GM19193 (cell line): ENCODE data around the gene VWA5B2.

ENCODE experiments used
- POLR2A ChIP-seq: IDR thresholded peaks from 4 replicates; pipeline ENCODE4 v1.6.1; 2011; ENCODE audit not compliant: insufficient read depth, insufficient read length; ENCODE audit errors: extremely low read depth

Gene VWA5B2

DNA sequence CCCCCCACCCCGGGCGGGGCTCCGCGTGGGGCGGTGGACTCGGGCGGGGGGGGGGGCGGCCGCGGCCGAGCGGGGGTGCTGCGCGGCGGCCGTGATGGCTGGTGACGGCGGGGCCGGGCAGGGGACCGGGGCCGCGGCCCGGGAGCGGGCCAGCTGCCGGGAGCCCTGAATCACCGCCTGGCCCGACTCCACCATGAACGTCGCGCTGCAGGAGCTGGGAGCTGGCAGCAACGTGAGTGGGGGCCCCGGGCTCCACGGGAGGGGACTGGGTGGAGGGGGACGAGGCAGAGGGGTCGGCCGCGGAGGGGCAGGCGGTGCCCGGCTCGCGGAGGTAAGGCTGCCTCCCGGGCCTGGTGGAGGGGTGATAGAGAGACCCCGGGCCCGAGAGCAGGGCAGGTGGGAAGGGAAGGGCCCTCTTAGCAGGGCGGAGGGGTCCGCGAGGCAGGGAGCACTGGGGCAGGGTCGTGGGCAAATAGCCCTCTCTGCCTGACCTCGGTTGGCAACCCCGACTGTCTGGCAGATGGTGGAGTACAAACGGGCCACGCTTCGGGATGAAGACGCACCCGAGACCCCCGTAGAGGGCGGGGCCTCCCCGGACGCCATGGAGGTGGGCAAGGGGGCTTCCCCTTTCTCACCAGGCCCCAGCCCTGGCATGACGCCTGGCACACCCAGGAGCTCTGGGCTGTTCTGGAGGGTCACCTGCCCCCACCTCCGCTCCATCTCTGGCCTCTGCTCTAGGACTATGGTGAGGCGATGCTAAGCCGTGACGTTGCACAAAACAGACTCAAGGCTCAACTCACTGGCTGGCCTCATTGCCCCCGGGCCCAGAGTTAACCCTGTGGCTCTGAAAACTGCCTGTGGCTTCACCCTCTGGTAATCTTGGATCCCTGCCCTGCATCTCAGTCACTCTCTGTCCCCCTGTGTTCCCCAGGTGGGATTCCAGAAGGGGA lies 46.9 kb downstream of the VWA5B2 start, which contains the start of gene ECE2:
TSS of gene ECE2 (plus strand) at position 62 of the 950 bp plus-strand sequence. CDS start at position 194, 132 bp downstream.
- no peak for TF ChIP-seq POLR2A

- no peak for TF ChIP-seq POLR2A
Observed at GRCh38 chr3:184277366-184277765, 48.0 kb downstream of the VWA5B2 start.

GRCh38 chr3:184282941-184283340 lies 53.6 kb downstream of the VWA5B2 start:
- TF ChIP-seq POLR2A, result no peak

DNA sequence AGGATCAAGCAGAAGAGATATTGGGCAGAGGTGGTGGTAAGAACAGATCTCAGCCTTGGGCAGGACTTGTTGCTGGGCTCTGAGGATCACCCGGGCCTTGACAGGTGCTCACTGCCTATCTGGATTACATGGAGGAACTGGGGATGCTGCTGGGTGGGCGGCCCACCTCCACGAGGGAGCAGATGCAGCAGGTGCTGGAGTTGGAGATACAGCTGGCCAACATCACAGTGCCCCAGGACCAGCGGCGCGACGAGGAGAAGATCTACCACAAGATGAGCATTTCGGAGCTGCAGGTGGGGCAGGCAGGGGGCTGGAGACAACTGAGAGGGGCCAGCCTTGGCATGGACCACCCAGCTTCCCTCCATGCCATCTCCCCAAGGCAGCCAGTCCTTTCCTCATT lies 54.3 kb downstream of the VWA5B2 start:
- no peak for TF ChIP-seq POLR2A

DNA sequence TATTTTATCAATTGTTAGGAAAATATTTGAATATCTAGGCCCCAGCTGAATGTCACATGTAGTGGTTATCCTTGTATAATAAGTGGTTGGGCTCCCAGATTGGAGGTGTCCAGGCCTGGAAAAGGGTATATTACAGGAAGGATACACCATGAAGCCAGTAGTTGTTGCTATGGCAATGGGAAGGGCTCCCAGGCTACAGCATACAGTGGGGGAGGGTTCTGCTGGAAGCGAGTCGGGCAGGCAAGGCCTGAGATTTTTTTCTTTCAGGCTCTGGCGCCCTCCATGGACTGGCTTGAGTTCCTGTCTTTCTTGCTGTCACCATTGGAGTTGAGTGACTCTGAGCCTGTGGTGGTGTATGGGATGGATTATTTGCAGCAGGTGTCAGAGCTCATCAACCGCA lies 55.3 kb downstream of the VWA5B2 start:
- TF ChIP-seq POLR2A, result no peak

DNA sequence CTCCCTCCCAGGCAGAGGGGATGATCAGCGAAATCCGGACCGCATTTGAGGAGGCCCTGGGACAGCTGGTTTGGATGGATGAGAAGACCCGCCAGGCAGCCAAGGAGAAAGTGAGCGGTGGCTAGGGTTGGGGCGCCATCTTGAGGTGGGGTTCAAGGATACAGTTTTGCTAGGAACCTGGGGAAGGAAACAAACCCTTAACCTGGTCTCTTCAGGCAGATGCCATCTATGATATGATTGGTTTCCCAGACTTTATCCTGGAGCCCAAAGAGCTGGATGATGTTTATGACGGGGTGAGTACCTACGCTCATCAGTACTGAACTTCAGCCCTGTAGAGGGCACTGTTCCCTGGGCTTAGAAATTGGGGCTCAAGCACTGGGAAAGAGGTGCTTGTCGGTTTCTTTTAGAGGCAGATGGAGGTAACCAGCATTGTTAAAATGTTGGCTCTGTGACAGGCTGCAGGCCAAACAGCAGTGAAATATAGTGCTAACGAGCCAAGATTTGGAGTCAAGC lies 60.1 kb downstream of the VWA5B2 start:
- no peak for TF ChIP-seq POLR2A

DNA sequence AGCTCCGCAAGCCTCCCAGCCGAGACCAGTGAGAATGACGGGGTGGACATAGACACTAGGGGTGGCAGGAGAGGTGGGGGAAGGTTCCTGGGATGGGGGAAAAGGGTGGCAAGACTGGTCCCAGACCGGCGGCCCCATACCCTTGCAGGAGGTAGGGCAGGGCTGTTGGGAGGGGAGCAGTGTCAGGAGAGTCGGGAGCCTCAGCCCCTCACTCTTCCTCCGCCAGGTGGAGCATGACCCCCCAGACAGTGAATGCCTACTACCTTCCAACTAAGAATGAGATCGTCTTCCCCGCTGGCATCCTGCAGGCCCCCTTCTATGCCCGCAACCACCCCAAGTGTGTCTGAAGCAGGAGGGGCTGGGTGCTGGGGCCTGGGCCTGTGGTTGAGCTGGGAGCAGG lies 60.9 kb downstream of the VWA5B2 start:
- TF ChIP-seq POLR2A, result no peak

DNA sequence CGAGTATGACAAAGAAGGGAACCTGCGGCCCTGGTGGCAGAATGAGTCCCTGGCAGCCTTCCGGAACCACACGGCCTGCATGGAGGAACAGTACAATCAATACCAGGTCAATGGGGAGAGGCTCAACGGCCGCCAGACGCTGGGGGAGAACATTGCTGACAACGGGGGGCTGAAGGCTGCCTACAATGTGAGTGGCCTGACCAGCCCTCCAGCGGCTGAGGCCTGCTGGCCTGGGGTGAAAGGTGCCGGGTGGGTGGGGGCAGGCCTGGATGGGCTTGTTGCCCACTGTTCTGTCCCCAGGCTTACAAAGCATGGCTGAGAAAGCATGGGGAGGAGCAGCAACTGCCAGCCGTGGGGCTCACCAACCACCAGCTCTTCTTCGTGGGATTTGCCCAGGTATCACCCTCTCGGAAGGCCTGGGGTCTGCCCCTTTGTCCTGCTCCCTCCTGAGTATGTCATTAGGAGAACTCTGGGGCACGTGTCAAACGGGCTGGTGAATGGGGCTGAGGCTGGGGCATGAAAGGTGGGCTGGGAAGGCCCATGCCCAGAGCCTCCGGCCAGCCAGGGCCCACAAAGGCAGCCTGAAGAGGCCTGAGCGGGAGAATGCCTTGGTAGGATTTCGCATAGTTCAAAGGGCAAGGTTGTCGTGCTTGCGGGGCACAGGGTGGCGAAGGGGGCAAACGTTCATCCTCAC lies 61.8 kb downstream of the VWA5B2 start:
- no peak for TF ChIP-seq POLR2A
